ENCODE data around the gene ZNF761. TPM values are rescaled to one million over a fixed set of nuclear protein-coding genes. Genes with fewer than 3 reads are reported as not detected.
A peak's percentile ranks its signal among the peaks of the same experiment; 100 is the strongest.
"Not testable (repeated sequence)": the region's sequence is repeated elsewhere in the genome, so short reads cannot be mapped to it uniquely, and the experiment has no call there.

ZNF761 gene
- total RNA-seq, 1 donor from 2014 or later, result 3.3 TPM

DNA sequence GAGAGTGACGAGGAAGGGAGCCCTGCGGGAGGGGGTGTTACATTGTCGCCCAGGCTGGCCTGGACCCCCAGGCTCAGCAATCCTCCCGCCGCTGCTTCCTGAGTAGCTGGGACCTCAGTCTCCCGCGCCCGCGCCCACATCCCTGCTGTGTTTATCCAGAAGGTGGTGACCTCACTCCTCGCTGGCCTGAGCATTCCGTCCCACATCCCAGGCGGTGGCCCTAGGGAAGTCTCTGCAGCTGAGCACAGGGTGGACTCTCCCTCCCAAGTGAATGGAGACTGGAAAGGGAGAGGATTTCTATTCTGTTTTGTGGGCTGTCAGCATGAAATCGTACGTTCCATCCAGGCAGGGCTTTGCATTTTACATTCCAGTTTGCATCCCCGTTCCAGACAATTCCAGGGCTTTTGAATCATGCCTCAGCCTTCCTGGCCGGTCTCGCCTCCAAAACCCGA is 37.2 kb upstream of the ZNF761 start:
- Histone ChIP-seq H3K27ac (replicated peaks) (peak overlapping the region; percentile 91), H3K4me1 (peaks cover 29% of the 10 kb centered on the region), H3K4me3 (peak overlapping the region; percentile 93), H3K9me3 (replicated peaks) (peaks cover under 1% of the 10 kb centered on the region), H3K27me3 (ENCODE audit: low read depth) (peaks cover 7% of the 10 kb centered on the region), H3K36me3 (peaks cover 16% of the 10 kb centered on the region)
- intact Hi-C loops (cut with micrococcal nuclease), result no loop called here
- DNase-seq, result peak; percentile 64
- TF ChIP-seq CTCF (IDR thresholded peaks at IDR 0.05; ENCODE audit: borderline replicate concordance), result no peak

- H3K4me3 ChIP-seq, result peak within 1 kb of the TSS; percentile 93
- peak; percentile 72 for TF ChIP-seq CTCF (IDR thresholded peaks at IDR 0.05; ENCODE audit: borderline replicate concordance)
- peaks cover 29% of the 10 kb centered on the region for H3K4me1 ChIP-seq
- DNase-seq, result peak; percentile 94
- H3K27ac ChIP-seq (replicated peaks), result peak within 1 kb of the TSS; percentile 91
- H3K36me3 ChIP-seq, result peaks cover 21% of the 10 kb centered on the region
- intact Hi-C loops (cut with micrococcal nuclease), result no loop called here
- H3K27me3 ChIP-seq (ENCODE audit: low read depth), result peaks cover under 1% of the 10 kb centered on the region
- H3K9me3 ChIP-seq (replicated peaks), result no peaks in the 10 kb centered on the region
Measured at GRCh38 chr19:53394974-53395839, 36.6 kb upstream of the ZNF761 start, which contains the start of gene ZNF765. TSS of gene ZNF765 (plus strand) at chr19:53395149. CDS start at chr19:53398016, 2,867 bp downstream.

- peak overlapping the region; percentile 91 for H3K27ac ChIP-seq (replicated peaks)
- H3K9me3 ChIP-seq (replicated peaks); DNase-seq; intact Hi-C loops (cut with micrococcal nuclease); H3K27me3 ChIP-seq (ENCODE audit: low read depth): not testable (repeated sequence)
- H3K36me3 ChIP-seq, result peaks cover 29% of the 10 kb centered on the region
- peak overlapping the region; percentile 93 for H3K4me3 ChIP-seq
- H3K4me1 ChIP-seq, result peaks cover 29% of the 10 kb centered on the region
Measured at GRCh38 chr19:53395840-53396524, 35.8 kb upstream of the ZNF761 start.

GRCh38 chr19:53396525-53396868 is 35.3 kb upstream of the ZNF761 start:
- Histone ChIP-seq H3K27ac (replicated peaks) (no peak overlapping the region), H3K4me3 (peak overlapping the region; percentile 93)
- intact Hi-C loops (cut with micrococcal nuclease), result no loop called here

GRCh38 chr19:53397918-53398317 is 33.9 kb upstream of the ZNF761 start:
- H3K9me3 ChIP-seq (replicated peaks); DNase-seq; H3K27me3 ChIP-seq (ENCODE audit: low read depth); H3K4me3 ChIP-seq; H3K27ac ChIP-seq (replicated peaks); intact Hi-C loops (cut with micrococcal nuclease): not testable (repeated sequence)
- H3K36me3 ChIP-seq, result peaks cover 48% of the 10 kb centered on the region
- H3K4me1 ChIP-seq, result peaks cover 29% of the 10 kb centered on the region

More at GRCh38 chr19:53396525-53396868, 35.3 kb upstream of the ZNF761 start:
- Histone ChIP-seq H3K9me3 (replicated peaks) (no peaks in the 10 kb centered on the region), H3K36me3 (peaks cover 34% of the 10 kb centered on the region), H3K27me3 (ENCODE audit: low read depth) (no peaks in the 10 kb centered on the region), H3K4me1 (peaks cover 29% of the 10 kb centered on the region)
- DNase-seq, result no peak
- TF ChIP-seq CTCF (IDR thresholded peaks at IDR 0.05; ENCODE audit: borderline replicate concordance), result no peak

- intact Hi-C loops (cut with micrococcal nuclease), result no loop called here
- peaks cover 90% of the 10 kb centered on the region for H3K9me3 ChIP-seq (replicated peaks)
- DNase-seq, result no peak
Measured at GRCh38 chr19:53409505-53410204, 22.1 kb upstream of the ZNF761 start.

GRCh38 chr19:53420520-53421315 is 11.1 kb upstream of the ZNF761 start:
- H3K27me3 ChIP-seq (ENCODE audit: low read depth); intact Hi-C loops (cut with micrococcal nuclease); H3K27ac ChIP-seq (replicated peaks); H3K9me3 ChIP-seq (replicated peaks); H3K4me1 ChIP-seq; DNase-seq; H3K4me3 ChIP-seq; H3K36me3 ChIP-seq: not testable (repeated sequence)

More at GRCh38 chr19:53409505-53410204, 22.1 kb upstream of the ZNF761 start:
- H3K27ac ChIP-seq (replicated peaks), result no peak overlapping the region
- no peaks in the 10 kb centered on the region for H3K4me1 ChIP-seq
- H3K27me3 ChIP-seq (ENCODE audit: low read depth), result no peaks in the 10 kb centered on the region
- no peak for TF ChIP-seq CTCF (IDR thresholded peaks at IDR 0.05; ENCODE audit: borderline replicate concordance)
- H3K36me3 ChIP-seq, result peaks cover 70% of the 10 kb centered on the region
- H3K4me3 ChIP-seq, result no peak overlapping the region

All from left ventricle myocardium inferior (tissue), 1 donor.